HL-60 (cell line): Measurements from ENCODE around the gene NOP10.

Source experiments
- DNase-seq, 2 experiments: peaks; one replicate each; pipeline ENCODE4 v3.0.0-alpha.2; 2010 to 2020; ENCODE audit warnings: low read depth in 1 of 2, low spot score in 1 of 2
- H3K27ac ChIP-seq: fragments of 250-450 bp; sonication (Bioruptor Pico); replicated peaks from 2 replicates; pipeline ENCODE4 v1.5.1; 2020; ENCODE audit warnings: mild to moderate bottlenecking, moderate library complexity
- H3K27me3 ChIP-seq: fragments of 250-450 bp; sonication (Bioruptor Pico); 2 replicates; pipeline ENCODE4 v1.5.1; 2021; ENCODE audit warnings: mild to moderate bottlenecking, moderate library complexity; ENCODE audit not compliant: insufficient read depth, poor library complexity, severe bottlenecking
- H3K4me3 ChIP-seq: replicated peaks from 2 replicates; pipeline ENCODE4 v1.5.1; 2011; ENCODE audit warnings: mild to moderate bottlenecking, control low read depth, low read length; ENCODE audit not compliant: insufficient read depth
- GABPA ChIP-seq: IDR thresholded peaks from 2 replicates; pipeline ENCODE4 v1.6.1; 2012; ENCODE audit warnings: low read depth
- POLR2AphosphoS5 ChIP-seq: IDR thresholded peaks from 2 replicates; pipeline ENCODE4 v1.6.1; 2012; ENCODE audit warnings: low read depth
- SPI1 ChIP-seq: IDR thresholded peaks from 2 replicates; pipeline ENCODE4 v1.6.1; 2012; ENCODE audit warnings: low read depth, mild to moderate bottlenecking, borderline replicate concordance
- TF ChIP-seq, protein P1 (sequence below): IDR thresholded peaks from one replicate; pipeline ENCODE4 v1.5.1; 2011; ENCODE audit warnings: low read length, control low read depth, inconsistent platforms; ENCODE audit not compliant: insufficient read depth
- TF ChIP-seq, protein P2 (sequence below): IDR thresholded peaks from 2 replicates; pipeline ENCODE4 v1.6.1; 2012; ENCODE audit warnings: low read depth; ENCODE audit not compliant: insufficient replicate concordance

Gene NOP10

DNA sequence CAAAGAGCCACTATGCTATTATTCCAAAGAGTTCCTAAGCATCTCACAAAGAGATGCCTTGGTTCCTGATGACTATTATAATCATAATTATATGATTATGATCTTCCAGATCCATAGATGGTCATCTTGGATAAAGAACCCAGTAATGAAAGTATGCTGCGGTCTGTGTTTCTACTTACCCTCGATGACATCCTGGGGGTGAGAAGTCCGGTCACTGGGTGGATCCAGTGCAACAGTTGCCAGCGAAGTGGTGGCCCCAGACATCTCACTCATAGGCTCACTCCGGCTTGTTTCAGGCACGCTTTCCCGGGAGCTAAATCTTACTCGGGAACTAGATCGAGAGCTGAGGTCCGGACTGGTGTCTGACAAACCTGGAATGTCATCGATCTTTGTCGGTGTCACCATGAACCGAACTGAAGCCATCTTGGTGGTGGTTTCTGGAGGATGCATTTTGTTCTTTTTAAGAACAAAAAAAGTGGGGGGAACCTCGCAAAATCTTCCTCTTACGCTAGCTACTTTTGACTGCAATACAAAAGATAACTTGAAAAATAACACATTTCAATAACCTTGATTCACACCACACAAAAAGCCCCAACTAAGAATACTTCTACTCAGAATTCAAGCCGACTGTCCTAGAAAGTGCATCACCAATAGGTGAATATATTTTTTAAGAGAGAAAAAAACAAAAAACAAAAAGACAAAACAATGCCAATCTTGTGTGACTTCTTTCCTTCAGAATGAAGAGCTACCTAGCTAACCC lies 6.5 kb downstream of the NOP10 start:
- Histone ChIP-seq H3K27ac (peak overlapping the region; percentile 90), H3K27me3 (no peaks in the 10 kb centered on the region), H3K4me3 (peak overlapping the region; percentile 68)
- TF ChIP-seq GABPA (no peak), SPI1 (no peak), POLR2AphosphoS5 (no peak)
- TF ChIP-seq, protein P1, sequence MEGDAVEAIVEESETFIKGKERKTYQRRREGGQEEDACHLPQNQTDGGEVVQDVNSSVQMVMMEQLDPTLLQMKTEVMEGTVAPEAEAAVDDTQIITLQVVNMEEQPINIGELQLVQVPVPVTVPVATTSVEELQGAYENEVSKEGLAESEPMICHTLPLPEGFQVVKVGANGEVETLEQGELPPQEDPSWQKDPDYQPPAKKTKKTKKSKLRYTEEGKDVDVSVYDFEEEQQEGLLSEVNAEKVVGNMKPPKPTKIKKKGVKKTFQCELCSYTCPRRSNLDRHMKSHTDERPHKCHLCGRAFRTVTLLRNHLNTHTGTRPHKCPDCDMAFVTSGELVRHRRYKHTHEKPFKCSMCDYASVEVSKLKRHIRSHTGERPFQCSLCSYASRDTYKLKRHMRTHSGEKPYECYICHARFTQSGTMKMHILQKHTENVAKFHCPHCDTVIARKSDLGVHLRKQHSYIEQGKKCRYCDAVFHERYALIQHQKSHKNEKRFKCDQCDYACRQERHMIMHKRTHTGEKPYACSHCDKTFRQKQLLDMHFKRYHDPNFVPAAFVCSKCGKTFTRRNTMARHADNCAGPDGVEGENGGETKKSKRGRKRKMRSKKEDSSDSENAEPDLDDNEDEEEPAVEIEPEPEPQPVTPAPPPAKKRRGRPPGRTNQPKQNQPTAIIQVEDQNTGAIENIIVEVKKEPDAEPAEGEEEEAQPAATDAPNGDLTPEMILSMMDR, result no peak
- TF ChIP-seq, protein P2, sequence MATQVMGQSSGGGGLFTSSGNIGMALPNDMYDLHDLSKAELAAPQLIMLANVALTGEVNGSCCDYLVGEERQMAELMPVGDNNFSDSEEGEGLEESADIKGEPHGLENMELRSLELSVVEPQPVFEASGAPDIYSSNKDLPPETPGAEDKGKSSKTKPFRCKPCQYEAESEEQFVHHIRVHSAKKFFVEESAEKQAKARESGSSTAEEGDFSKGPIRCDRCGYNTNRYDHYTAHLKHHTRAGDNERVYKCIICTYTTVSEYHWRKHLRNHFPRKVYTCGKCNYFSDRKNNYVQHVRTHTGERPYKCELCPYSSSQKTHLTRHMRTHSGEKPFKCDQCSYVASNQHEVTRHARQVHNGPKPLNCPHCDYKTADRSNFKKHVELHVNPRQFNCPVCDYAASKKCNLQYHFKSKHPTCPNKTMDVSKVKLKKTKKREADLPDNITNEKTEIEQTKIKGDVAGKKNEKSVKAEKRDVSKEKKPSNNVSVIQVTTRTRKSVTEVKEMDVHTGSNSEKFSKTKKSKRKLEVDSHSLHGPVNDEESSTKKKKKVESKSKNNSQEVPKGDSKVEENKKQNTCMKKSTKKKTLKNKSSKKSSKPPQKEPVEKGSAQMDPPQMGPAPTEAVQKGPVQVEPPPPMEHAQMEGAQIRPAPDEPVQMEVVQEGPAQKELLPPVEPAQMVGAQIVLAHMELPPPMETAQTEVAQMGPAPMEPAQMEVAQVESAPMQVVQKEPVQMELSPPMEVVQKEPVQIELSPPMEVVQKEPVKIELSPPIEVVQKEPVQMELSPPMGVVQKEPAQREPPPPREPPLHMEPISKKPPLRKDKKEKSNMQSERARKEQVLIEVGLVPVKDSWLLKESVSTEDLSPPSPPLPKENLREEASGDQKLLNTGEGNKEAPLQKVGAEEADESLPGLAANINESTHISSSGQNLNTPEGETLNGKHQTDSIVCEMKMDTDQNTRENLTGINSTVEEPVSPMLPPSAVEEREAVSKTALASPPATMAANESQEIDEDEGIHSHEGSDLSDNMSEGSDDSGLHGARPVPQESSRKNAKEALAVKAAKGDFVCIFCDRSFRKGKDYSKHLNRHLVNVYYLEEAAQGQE, result no peak
- no peak for DNase-seq

DNA sequence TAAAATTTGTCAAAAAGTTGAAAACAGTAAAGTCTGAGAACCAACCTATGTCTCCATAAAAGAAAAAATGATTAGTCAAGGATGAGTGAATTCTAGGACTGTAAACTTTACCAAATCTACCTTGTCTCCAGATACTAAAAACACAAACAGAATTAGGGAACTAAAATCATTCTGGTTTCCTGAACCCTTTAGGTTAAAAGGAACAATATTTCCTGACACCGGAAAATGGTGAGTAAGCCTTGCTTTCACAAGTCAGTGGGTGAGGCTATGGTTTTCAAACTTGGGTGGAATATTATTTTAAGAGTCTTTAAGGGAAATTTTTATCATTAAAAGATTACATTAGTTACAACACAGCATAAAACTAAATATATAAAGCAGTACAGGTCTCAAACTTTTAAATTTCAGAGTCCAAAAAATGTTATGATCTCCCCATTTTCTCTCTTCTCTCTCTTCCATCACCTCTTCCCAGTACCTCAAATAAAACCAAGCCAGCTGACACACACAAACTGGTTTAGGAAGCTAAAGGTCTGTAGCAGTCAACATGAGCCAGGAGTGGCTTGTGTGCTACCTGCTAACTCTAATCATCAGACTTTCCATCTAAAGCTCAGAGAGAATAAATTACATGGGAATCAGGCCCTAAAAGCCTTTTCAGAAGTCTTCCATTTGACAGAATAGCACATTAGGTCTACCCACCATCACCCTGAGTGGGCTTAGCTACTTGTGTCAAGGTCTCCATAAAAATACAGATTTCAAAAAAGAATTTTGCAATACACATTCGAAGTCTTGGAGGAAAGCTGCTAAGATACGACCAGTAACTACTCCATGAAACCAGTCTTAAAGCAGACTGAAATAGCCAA lies 7.5 kb downstream of the NOP10 start:
- peak overlapping the region; percentile 26 for H3K4me3 ChIP-seq
- TF ChIP-seq SPI1, result no peak
- no peak for TF ChIP-seq GABPA
- peak overlapping the region; percentile 90 for H3K27ac ChIP-seq
- peak in 1 of 2 experiments; percentile 61 for DNase-seq
- no peaks in the 10 kb centered on the region for H3K27me3 ChIP-seq

DNA sequence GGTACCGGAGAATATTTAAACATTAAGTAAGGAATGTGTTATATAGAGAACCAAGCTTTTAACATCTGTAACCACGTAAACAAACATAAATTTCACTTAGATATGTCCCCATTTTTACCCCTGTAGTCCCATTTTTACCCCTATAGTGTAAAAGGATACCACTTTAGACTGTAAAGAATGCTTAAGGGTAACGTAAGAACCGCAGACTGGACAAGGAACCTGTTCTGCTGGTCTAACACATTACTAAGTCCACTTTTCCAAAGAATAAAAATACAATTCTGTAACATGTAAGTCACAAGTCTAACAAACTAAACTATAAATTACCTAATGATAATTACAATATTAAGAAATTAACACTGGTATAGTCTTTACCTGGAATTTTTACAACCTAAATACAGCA lies 8.3 kb downstream of the NOP10 start:
- Histone ChIP-seq H3K27ac (peak overlapping the region; percentile 90), H3K4me3 (peak overlapping the region; percentile 26), H3K27me3 (no peaks in the 10 kb centered on the region)
- DNase-seq, result no peak
- no peak for TF ChIP-seq POLR2AphosphoS5
- no peak for TF ChIP-seq SPI1
- TF ChIP-seq GABPA, result no peak
- TF ChIP-seq, protein P1, result no peak
- TF ChIP-seq, protein P2, result no peak

DNA sequence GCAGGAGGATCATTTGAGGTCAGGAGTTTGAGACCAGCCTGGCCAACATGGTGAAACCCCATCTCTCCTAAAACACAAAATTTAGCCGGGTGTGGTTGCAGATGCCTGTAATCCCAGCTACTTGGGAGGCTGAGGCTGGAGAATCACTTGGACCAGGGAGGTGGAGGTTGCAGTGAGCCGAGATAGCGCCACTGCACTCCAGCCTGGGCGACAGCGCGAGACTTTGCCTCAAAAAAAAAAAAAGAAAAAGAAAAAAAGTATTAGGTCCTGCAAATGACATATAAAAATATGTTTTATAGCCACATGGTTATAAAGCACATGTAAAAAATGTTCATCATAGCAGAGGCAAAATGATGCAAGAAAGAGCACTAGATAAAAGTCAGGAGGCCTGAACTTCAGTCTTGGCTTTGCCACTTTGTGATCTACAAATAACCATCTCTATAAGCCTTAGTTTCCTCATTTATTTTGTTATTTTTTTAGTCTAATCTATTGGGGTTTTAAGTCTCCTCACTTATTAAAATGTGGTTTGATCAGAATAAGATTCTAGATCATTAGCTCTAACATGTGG lies 10.3 kb downstream of the NOP10 start:
- no peaks in the 10 kb centered on the region for H3K27me3 ChIP-seq
- no peak overlapping the region for H3K27ac ChIP-seq
- TF ChIP-seq POLR2AphosphoS5 (no peak), SPI1 (no peak), GABPA (no peak)
- TF ChIP-seq, protein P1, result no peak
- TF ChIP-seq, protein P2, result no peak
- no peak overlapping the region for H3K4me3 ChIP-seq
- DNase-seq, result no peak
